CD1c-positive myeloid dendritic cell (primary cell): ENCODE results near the gene BCL2L15.

Experiments used
- DNase-seq: peaks from one replicate; pipeline ENCODE4 v3.0.0-alpha.2; 2016; ENCODE audit errors: extremely low spot score

BCL2L15 gene

GRCh38 chr1:113887402-113888175, at the start of gene BCL2L15:
BCL2L15 (minus strand) TSS chr1:113887581; CDS start chr1:113887375, 206 bp downstream.
- no peak for DNase-seq

DNA sequence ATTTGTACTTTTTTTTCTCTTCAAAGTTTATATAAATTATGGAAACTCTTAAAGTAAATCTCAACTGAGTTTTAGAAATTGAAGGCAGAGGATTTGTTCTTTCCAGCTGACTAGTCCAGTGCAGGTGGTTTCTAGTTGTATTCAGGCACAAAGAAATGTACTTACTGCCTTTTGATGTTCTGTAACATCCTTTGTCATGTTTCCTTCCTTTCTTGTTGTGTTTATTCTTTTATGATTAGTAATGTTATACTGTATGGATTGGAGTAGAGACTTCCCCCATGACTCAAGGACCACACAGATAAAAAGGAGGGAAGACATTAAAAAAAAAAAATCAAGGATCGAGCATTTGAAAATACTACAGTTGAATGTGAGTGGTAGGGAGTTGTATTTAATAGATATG, 49.8 kb upstream of the BCL2L15 start:
- DNase-seq: no peak

GRCh38 chr1:113935970-113936369, 48.6 kb upstream of the BCL2L15 start:
- DNase-seq: no peak

DNA sequence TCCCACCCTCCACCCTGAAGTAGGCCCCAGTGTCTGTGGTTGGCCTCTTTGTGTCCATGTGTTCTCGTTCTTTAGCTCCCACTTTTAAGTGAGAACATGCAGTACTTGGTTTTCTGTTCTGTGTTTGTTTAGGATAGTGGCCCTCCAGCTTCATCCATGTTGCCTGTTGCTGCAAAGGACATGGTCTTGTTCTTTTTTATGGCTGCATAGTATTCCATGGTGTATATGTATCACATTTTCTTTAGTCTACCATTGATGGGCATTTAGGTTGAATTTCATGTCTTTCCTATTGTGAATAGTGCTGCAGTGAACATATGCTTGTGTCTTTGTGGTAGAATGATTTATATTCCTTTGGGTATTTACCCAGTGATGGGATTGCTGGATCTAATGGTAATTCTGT, 47.8 kb upstream of the BCL2L15 start:
- DNase-seq: no peak

GRCh38 chr1:113934511-113935055, 47.2 kb upstream of the BCL2L15 start:
- DNase-seq: no peak

DNA sequence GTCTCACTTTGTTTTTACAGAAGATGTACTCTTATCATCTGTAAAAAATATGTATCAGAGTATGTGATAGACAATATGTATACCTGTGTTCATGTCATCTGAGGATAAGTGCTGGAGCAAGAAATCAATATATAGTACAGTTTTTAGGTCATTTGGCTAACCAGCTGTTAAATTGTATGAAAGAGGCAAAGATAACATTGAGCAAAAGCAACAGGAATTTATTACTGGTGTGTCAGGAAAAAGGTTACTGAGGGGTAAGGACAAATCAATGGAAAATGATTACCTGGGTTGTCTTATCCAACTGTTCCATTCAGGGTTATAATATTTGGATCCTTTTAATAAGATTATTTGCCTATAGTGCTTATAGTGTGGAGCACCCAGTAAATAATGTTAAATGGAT, 46.6 kb upstream of the BCL2L15 start:
- DNase-seq: no peak

DNA sequence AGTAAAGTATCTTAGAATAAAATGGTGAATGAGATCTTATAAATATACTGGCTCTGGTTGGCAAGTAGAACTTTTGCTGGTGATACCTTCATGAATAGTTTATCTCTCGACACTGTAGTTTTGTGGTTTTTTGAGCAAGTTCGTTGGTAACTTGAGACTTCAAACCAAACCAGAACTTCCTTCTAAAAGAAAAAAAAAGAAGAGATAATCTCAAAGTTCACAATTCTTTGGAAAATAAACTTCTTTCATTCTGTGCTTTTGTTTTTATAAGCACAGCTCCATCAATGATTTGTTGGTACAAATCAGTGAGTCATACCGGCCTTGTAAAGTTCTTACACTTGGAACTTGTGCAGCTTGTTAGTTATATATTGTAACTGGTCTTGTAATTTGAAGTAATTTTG, 44.1 kb upstream of the BCL2L15 start:
- peak; percentile 67 for DNase-seq

DNA sequence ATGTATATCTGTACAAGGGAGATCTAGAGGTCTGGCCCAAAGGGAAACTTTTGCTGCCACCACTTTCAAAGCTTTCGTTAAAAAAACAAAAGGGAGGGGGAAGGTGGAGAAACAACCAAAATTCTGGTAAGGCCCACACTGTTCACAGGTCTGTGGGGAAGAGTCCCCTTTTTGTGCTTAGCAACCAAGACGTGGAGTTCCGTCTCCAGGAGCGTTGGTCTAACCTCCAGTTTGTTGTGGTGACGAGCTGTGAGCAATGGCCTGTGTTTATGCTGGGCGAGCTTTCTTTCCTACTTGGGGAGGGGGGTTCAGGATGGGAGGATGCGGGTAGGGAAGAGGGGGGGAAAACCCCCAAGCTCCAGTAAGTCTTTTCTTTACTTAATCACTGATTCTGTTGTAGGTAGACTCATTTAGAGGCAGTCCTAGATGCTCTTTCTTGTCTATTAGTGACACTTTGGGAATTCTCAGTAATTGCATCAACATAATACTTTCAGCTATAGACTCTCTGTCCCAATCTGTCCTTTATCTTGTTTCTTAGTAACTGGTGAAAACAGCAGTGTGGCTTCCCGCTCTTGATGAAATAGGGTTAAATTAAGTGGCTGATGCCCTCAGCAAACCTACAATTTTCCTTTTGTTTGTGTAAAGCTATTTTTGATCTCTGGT, 43.2 kb upstream of the BCL2L15 start:
- peak; percentile 71 for DNase-seq

- DNase-seq: peak; percentile 74
Measured at GRCh38 chr1:113929750-113930498, 42.5 kb upstream of the BCL2L15 start.

DNA sequence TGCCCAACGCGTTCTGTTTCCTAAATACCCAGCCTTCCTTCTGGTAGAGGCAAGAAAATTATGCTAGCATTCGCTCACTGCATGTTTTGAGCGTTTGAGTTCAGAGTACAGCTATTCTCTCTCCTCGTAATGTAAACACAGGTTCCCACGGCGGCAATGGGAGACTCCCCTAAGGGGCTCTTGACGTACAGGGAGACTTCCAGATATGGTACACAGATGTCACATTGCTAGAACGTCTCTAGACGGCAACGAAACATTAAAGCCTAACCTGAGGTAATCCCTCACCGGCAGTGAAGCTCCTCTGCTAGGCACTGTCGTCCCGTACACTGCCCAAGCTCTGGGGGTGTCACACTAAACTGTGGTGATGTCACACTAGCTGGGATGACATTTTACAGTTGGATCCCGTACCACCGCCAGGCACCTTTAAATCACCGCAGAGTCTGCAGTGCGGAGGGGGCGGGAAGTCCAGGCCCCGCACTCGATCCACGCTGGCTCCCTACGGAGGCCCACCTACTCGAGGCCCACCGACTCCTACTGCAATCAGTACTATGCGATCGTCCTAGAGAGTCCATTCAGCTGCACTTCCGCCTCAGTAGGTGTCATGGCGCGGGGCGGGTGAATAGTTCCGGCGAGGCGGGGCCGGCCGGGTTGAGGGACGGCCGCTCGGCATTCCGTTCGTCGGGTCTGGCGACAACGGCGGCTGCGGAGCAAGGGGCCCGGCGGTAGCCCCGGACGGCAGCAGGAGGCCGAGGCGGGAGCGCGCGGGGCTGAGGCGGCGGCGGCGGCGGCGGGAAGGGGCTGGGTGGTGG, 41.8 kb upstream of the BCL2L15 start, which contains the start of gene HIPK1:
Gene HIPK1 (plus strand): TSS at position 384 of the 809 bp plus-strand sequence.
- peak; percentile 96 for DNase-seq

- peak; percentile 67 for DNase-seq
Measured at GRCh38 chr1:113928187-113928930, 41.0 kb upstream of the BCL2L15 start.

DNA sequence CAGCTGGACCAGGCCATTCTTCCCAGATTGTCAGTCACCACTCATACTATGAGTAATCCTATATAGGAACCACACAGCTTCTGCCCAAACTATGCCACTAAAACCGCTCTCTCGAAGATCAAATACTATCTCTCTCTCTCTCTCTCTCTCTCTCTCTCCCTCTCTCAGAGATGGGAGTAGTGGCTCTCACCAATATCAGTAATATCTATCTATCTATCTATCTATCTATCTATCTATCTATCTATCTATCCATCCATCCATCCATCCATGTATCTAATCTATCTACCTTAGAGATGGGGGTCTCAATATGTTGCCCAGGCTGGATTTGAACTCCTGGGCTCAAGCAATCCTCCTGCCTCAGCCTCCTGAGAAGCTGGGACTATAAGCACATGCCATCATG, 37.1 kb upstream of the BCL2L15 start:
- no peak for DNase-seq

DNA sequence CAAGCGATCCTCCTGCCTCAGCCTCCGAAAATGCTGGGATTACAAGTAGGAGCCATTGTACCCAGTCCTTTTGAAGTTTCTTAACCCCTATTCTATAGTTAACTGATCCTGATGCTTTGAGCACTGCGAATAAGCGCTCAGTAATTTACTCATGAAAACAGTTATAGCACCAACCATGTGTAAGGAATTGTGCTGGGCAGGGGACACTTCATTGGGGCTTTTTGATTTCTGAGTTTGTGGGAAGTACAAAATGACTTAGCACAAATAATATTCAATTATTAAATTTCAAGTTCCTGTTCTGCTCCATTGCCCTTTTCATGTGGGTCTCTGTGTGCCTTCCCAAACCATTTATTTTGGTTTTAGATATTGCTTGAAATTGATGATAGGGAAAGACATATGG, 35.6 kb upstream of the BCL2L15 start:
- DNase-seq: no peak

DNA sequence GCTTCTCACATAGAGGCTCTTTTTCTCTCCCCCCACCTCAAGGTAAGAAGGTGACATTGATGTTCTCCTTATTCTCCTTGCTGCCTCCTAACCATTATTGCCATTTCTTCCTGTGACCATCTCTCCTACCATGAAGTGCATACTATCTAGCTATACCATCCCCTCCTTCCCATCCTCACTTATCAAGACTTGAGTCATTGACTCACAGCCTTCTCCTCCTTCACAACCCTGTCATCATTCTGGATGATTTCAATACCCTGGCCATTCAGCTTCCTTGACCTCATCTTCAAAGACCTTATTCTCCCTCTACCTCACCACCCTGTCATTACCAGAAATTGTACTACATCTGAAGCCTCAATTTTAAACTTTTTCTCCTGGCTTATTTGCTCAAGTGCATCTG, 30.9 kb upstream of the BCL2L15 start:
- DNase-seq: no peak

- no peak for DNase-seq
Measured at GRCh38 chr1:113917400-113918082, 30.2 kb upstream of the BCL2L15 start.

DNA sequence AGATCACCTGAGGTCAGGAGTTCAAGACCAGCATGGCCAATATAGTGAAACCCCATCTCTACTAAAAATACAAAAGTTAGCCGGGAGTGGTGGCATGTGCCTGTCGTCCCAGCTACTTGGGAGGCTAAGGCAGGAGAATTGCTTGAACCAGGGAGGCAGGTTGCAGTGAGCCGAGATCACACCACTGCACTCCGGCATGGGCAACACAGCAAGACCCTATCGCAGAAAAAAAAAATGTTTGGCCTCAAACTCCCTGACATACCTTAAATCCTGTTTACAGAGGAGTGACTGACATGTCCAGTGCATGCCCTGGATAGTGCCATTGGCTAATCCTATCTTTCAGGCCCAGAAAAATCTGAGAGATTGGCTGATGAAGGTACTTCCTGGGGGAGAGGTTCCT, 29.6 kb upstream of the BCL2L15 start:
- no peak for DNase-seq

DNA sequence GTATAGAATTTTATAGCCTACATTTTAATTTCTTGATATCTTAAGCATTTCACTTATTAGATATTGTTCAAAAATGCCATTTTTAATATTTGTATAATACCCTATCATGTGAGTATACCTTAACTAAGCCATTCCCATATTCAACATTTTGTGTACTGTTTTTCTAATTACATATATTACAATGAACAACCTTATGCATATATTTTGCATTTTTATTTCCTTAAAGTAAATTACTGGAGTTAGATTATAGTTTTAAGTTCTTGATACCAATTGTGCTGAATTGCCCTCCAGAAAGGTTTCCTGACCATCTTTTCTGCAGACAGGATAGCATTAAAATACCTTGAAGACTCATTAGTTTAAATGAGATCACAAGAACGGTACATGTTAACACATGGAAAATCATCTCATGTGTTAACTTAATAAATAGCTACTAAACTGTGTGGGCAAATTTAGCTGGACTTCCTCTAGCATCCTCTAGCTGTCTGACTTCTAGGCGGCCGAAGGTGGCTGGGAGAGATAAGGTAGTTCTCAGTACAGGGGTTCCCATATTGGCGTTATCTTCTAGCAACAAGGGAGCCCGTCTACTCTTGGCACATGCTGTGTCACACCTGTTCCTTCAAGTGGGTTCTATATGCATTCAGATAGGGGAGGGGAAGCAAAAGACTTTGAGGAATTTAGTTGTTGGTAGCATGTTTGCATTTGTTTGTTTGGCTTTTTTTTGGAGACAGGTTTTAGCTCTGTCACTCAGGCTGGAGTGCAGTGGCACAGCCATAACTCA, 26.7 kb upstream of the BCL2L15 start:
- DNase-seq: no peak

GRCh38 chr1:113913312-113913668, 25.9 kb upstream of the BCL2L15 start:
- no peak for DNase-seq

- no peak for DNase-seq
Measured at GRCh38 chr1:113912594-113913311, 25.4 kb upstream of the BCL2L15 start.
